Diencephalon (tissue), 1 donor: Measurements from ENCODE around the gene HLA-DQA1. TPM values are rescaled to one million over a fixed set of nuclear protein-coding genes. Genes with fewer than 3 reads are reported as not detected.

Experiments
- total RNA-seq: library from RNA; depleted of rRNA; stranded (reverse); fragments of >200 nt; gene quantifications from one replicate; pipeline ENCODE4 v1.2.3, GENCODE V29; 2014

HLA-DQA1 gene
- total RNA-seq = 0.92 TPM

GRCh38 chr6:32637219-32637880 is at the start of gene HLA-DQA1:
Gene HLA-DQA1 (plus strand): TSS chr6:32637406. CDS start chr6:32637459, 53 bp downstream.

DNA sequence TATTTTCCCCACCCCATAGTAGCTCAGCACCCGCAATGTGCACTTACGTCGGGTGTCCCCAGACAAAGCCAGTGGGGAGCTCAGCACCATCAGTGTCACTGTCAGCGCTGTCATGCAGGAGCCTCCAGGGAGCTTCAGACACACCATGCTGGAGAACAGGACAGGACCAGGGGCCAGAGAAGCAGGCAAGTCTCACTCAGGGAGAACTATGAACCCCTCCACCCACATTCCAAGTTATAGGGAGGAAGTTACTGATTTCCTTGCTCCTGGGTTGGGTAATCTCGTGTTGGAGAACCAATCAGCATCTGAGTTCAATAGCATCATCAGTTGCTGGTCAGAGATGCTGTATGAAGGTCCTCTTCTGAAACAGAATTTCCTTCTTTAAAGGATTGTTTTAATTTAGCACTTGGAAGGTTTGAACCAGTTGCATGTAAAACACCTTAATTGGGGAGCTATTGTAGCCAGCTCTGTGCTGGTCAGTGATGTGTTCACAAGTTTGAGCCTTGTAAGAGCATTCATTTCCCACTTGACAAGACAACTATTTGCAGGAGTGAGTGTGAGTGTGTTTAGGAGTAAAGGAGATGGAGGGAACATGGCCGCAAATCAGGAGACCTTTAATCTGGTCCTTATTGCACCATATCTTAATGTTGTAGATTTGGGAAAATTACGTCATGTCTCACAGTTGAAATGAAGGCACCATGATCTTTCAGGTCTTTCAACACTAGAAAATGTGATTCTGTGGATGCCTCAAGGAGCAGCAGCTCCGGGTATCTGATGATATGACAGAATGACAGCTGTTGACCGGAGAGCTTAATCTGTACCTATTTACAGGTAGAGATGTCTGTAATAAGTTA is 47.4 kb upstream of the HLA-DQA1 start, which contains the start of gene HLA-DRB1:
Gene HLA-DRB1, minus strand, starts transcription at position 253 of the 854 bp plus-strand sequence. Its CDS starts 106 bp downstream, at position 147.

GRCh38 chr6:32666420-32667300 is 29.5 kb downstream of the HLA-DQA1 start, which contains the start of gene HLA-DQB1:
Gene HLA-DQB1 (minus strand): TSS chr6:32666657. CDS start chr6:32666607, 50 bp downstream.

Other genes starting within 250 kb of the HLA-DQA1 start
- gene BTNL2, start 230.2 kb upstream of the HLA-DQA1 start, total RNA-seq = not detected
- gene HLA-DRA, start 197.5 kb upstream of the HLA-DQA1 start, total RNA-seq = 8.5 TPM
- gene HLA-DRB5, start 107.1 kb upstream of the HLA-DQA1 start, total RNA-seq = 3.0 TPM
- gene HLA-DRB1, start 47.6 kb upstream of the HLA-DQA1 start, total RNA-seq = 9.9 TPM
- gene HLA-DQB1, start 29.3 kb downstream of the HLA-DQA1 start, total RNA-seq = 4.4 TPM
- not detected for gene HLA-DQA2, start 104.0 kb downstream of the HLA-DQA1 start, total RNA-seq
- gene HLA-DQB2, start 126.1 kb downstream of the HLA-DQA1 start, total RNA-seq = not detected
- gene HLA-DOB, start 179.6 kb downstream of the HLA-DQA1 start, total RNA-seq = not detected
- gene TAP2, start 201.3 kb downstream of the HLA-DQA1 start, total RNA-seq = 6.5 TPM
- gene PSMB8, start 206.6 kb downstream of the HLA-DQA1 start, total RNA-seq = 5.8 TPM
- 8.3 TPM for gene TAP1, start 216.3 kb downstream of the HLA-DQA1 start, total RNA-seq
- 3.2 TPM for gene PSMB9, start 216.8 kb downstream of the HLA-DQA1 start, total RNA-seq